ENCODE results near the gene ATP6V1C2. TPM values are rescaled to one million over a fixed set of nuclear protein-coding genes. Genes with fewer than 3 reads are reported as not detected.
A peak's percentile ranks its signal among the peaks of the same experiment; 100 is the strongest.

Gene ATP6V1C2
- total RNA-seq, 1 experiment from 2014 or later, result 0.40 TPM

DNA sequence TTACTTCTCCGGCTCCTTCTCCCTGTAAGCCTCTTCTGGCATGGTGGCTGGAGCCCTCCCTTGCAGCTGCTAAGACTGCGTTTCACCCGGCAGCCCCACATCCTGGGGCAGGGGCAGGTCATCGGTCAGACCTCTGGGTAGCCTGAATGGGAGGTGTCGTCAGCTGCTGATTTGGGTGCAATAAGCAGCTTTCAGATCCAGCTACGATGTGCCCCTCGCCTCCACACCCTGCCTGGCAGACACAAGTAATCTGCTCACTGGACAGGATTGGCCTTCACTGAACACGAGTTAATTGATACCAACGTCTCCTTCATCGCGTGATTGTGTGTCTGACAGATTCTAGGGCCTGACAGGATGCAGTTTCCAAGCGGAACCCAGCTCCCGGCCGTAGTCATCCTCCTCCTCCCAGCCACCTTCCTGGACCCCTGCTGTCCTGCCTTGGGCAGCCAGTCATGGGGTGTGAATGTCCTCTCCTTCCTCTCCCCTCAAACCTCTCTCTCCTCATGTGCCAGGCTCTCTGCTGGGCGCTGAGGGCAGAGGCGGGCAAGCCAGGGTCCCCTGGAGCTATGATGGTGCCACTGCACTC is 110.1 kb downstream of the ATP6V1C2 start:
- peaks cover 6% of the 10 kb centered on the region; the same call in 1 of the 2 replicates for H3K27me3 ChIP-seq (ENCODE audit: low read length)
- peaks cover 14% of the 10 kb centered on the region; the same call in 1 of the 2 replicates for H3K4me1 ChIP-seq (ENCODE audit: insufficient read depth, low read length)
- ChIA-PET CTCF (interaction anchor here (0.5 to 0.7 kb wide), 2 partner anchors 69 to 280 kb away, joined by 5 to 11 read pairs; no protein-coding TSS in a partner anchor), POLR2A (ENCODE audit: unreplicated experiment) (no interaction called here)
- TF ChIP-seq, protein P1, sequence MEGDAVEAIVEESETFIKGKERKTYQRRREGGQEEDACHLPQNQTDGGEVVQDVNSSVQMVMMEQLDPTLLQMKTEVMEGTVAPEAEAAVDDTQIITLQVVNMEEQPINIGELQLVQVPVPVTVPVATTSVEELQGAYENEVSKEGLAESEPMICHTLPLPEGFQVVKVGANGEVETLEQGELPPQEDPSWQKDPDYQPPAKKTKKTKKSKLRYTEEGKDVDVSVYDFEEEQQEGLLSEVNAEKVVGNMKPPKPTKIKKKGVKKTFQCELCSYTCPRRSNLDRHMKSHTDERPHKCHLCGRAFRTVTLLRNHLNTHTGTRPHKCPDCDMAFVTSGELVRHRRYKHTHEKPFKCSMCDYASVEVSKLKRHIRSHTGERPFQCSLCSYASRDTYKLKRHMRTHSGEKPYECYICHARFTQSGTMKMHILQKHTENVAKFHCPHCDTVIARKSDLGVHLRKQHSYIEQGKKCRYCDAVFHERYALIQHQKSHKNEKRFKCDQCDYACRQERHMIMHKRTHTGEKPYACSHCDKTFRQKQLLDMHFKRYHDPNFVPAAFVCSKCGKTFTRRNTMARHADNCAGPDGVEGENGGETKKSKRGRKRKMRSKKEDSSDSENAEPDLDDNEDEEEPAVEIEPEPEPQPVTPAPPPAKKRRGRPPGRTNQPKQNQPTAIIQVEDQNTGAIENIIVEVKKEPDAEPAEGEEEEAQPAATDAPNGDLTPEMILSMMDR (conservative IDR thresholded peaks at IDR 0.05; ENCODE audit: low read depth, low read length), result no peak
- no peak for TF ChIP-seq EZH2 (IDR thresholded peaks at IDR 0.05; ENCODE audit: low read length, unreplicated experiment)
- no peak for TF ChIP-seq EZH2phosphoT487 (IDR thresholded peaks at IDR 0.05; ENCODE audit: borderline replicate concordance, low read length)
- no peaks in the 10 kb centered on the region for H3F3A ChIP-seq (ENCODE audit: low read length, unreplicated experiment)
- H2AFZ ChIP-seq (ENCODE audit: low read length), result no peak overlapping the region
- DNase-seq (no peak), ATAC-seq (no peak)
- H3K4me3 ChIP-seq (ENCODE audit: low read length), result no peak overlapping the region
- H3K4me2 ChIP-seq (ENCODE audit: low read length), result no peak overlapping the region
- no peaks in the 10 kb centered on the region for H3K79me2 ChIP-seq (ENCODE audit: low read length)
- no peaks in the 10 kb centered on the region for H3K9me3 ChIP-seq (ENCODE audit: low read length)
- intact Hi-C loops (cut with micrococcal nuclease), result no loop called here
- BruUV-seq (replicated peaks), result no TSS peak
- H4K20me1 ChIP-seq (ENCODE audit: low read length), result no peaks in the 10 kb centered on the region
- H3K9me2 ChIP-seq (replicated peaks; ENCODE audit: low read length), result no peaks in the 10 kb centered on the region
- no peak overlapping the region for H3K27ac ChIP-seq (ENCODE audit: low read length)
- no peak overlapping the region for H3K9ac ChIP-seq (ENCODE audit: low read length)
- H3K36me3 ChIP-seq (ENCODE audit: low read depth, low read length), result no peaks in the 10 kb centered on the region

DNA sequence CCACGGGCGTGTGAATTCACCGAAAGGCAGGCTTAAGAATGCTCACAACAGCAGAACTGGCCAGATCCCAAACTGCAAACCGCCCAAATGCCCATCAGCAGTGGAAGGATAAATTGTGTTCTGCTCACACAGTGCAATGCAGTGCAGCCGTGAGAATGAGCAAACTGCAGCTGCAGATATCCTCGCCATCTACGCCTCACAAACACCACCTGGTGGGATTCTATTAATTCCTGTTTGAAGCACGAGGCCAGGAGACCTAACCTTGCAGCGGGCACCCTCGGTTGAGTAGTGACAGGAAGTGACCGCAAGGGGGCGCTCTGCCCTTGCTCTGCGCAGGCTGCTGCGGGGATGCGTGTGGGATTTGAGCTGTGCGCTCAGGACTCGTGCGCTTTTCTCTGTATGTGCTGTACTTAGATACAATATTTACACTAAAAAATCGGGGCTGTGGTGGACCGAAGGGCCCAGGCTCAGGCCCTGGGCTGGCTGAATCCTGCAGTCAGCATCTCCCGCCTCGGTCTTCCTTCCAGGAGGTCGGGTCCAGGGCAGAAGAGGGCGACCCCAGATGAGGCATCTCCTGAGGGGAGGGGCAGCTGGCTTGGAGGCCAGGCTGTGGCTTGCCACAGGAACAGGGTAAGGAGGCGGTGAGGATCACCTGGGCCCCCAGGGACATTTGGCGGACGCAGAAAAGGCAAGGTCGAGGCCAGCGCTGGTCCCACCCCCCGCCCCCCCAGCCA is 110.9 kb downstream of the ATP6V1C2 start:
- POLR2A ChIA-PET (ENCODE audit: unreplicated experiment), result no interaction called here
- Histone ChIP-seq H4K20me1 (ENCODE audit: low read length) (no peaks in the 10 kb centered on the region), H2AFZ (ENCODE audit: low read length) (peak overlapping the region; percentile 63), H3K4me3 (ENCODE audit: low read length) (no peak overlapping the region), H3K9me3 (ENCODE audit: low read length) (no peaks in the 10 kb centered on the region), H3K9ac (ENCODE audit: low read length) (no peak overlapping the region), H3K9me2 (replicated peaks; ENCODE audit: low read length) (no peaks in the 10 kb centered on the region), H3K4me1 (ENCODE audit: insufficient read depth, low read length) (peaks cover 14% of the 10 kb centered on the region; the same call in 1 of the 2 replicates), H3K36me3 (ENCODE audit: low read depth, low read length) (no peaks in the 10 kb centered on the region), H3K27me3 (ENCODE audit: low read length) (peaks cover 6% of the 10 kb centered on the region; the same call in 1 of the 2 replicates), H3K27ac (ENCODE audit: low read length) (no peak overlapping the region), H3F3A (ENCODE audit: low read length, unreplicated experiment) (no peaks in the 10 kb centered on the region), H3K79me2 (ENCODE audit: low read length) (no peaks in the 10 kb centered on the region), H3K4me2 (ENCODE audit: low read length) (peak overlapping the region; percentile 46; the same call in 1 of the 2 replicates)
- CTCF ChIA-PET, result interaction anchor here (0.5 to 1.1 kb wide), 12 partner anchors 10 to 298 kb away, joined by 3 to 16 read pairs (median 6); no protein-coding TSS in a partner anchor
- no TSS peak for BruUV-seq (replicated peaks)
- TF ChIP-seq, protein P1 (conservative IDR thresholded peaks at IDR 0.05; ENCODE audit: low read depth, low read length), result peak; percentile 97
- TF ChIP-seq EZH2 (IDR thresholded peaks at IDR 0.05; ENCODE audit: low read length, unreplicated experiment), result no peak
- no peak for TF ChIP-seq EZH2phosphoT487 (IDR thresholded peaks at IDR 0.05; ENCODE audit: borderline replicate concordance, low read length)
- ATAC-seq (peak; percentile 80), DNase-seq (peak; percentile 92)
- intact Hi-C loops (cut with micrococcal nuclease), result no loop called here
